GM12878 (cell line): Measurements from ENCODE around the gene TULP4.

ENCODE experiments used
- JUNB ChIP-seq: IDR thresholded peaks from 2 replicates; pipeline ENCODE4 v1.6.1; 2016; ENCODE audit warnings: antibody characterized with exemption, mild to moderate bottlenecking
- TAF1 ChIP-seq: IDR thresholded peaks from 2 replicates; pipeline ENCODE4 v1.6.1; 2011; ENCODE audit warnings: mild to moderate bottlenecking, low read depth, low read length, borderline replicate concordance

GRCh38 chr6:158285656-158286021 lies 26.6 kb upstream of the TULP4 start:
- TF ChIP-seq JUNB = no peak
- TF ChIP-seq TAF1 = no peak
